H1 (cell line): Measurements from ENCODE around the gene PLCB3. TPM values are rescaled to one million over a fixed set of nuclear protein-coding genes. Genes with fewer than 3 reads are reported as not detected.

ENCODE experiments used
- BACH1 ChIP-seq: IDR thresholded peaks from 2 replicates; pipeline ENCODE4 v1.6.1; 2012; ENCODE audit warnings: low read length, improper control_type of control experiment
- CEBPB ChIP-seq: IDR thresholded peaks from 2 replicates; pipeline ENCODE4 v1.6.1; 2012; ENCODE audit warnings: low read depth, low read length
- CREB1 ChIP-seq: IDR thresholded peaks from 2 replicates; pipeline ENCODE4 v1.6.1; 2012; ENCODE audit warnings: inconsistent platforms
- EGR1 ChIP-seq: IDR thresholded peaks from 2 replicates; pipeline ENCODE4 v1.6.1; 2011; ENCODE audit warnings: low read depth, low read length, borderline replicate concordance
- KDM5A ChIP-seq: fragments of 200-600 bp; IDR thresholded peaks from 2 replicates; pipeline ENCODE4 v1.7.1; 2012; ENCODE audit warnings: mild to moderate bottlenecking, low read length, inconsistent platforms, mixed read lengths
- POLR2AphosphoS5 ChIP-seq: IDR thresholded peaks from 2 replicates; pipeline ENCODE4 v1.6.1; 2011; ENCODE audit warnings: low read depth, low read length
- SIRT6 ChIP-seq: IDR thresholded peaks from one replicate; pipeline ENCODE4 v1.7.1; 2012; ENCODE audit warnings: low read length, inconsistent platforms
- polyA plus RNA-seq, 7 experiments: library from polyadenylated mRNA; depleted of rRNA in 3 of 7; stranded (reverse) in 5 of 7; unstranded in 2 of 7; fragments of >200 nt in 5 of 7; fragments of 200-250 nt in 2 of 7; gene quantifications; 1 replicate in 5 of 7; 2 replicates in 1 of 7; 4 replicates in 1 of 7; pipeline versions ENCODE4 v1.2.1 to v1.2.3, GENCODE V29; 2011 to 2013; ENCODE audit warnings: missing spikeins in 2 of 7, mixed read lengths in 2 of 7
- total RNA-seq: library from RNA; stranded (reverse); fragmentation: NEBNext Ultra II Directional; extraction: Animal tissue kit (Norgen Biotek cat#: 25700); gene quantifications from 2 replicates; pipeline ENCODE4 v1.2.1, GENCODE V29; 2021
- TF ChIP-seq, protein P1 (sequence below): fragments of 300-600 bp; sonication (generic); IDR thresholded peaks from 2 replicates; pipeline ENCODE4 v1.7.1; 2012; ENCODE audit warnings: low read length, moderate library complexity, mild to moderate bottlenecking, inconsistent platforms; ENCODE audit not compliant: insufficient replicate concordance
- TF ChIP-seq, protein P2 (sequence below), 3 experiments: IDR thresholded peaks; 1 replicate in 2 of 3; 2 replicates in 1 of 3; pipeline versions ENCODE4 v1.5.1 to v1.6.1; 2011; ENCODE audit warnings: low read length in 3 of 3, mild to moderate bottlenecking in 3 of 3, inconsistent platforms in 2 of 3, low read depth in 1 of 3, moderate library complexity in 1 of 3; ENCODE audit not compliant: insufficient read depth in 1 of 3; ENCODE audit errors: control extremely low read depth in 1 of 3

The PLCB3 gene
- total and polyA plus RNA-seq, 2 of the 8 experiments (the other 6 are each of a cell fraction or from before 2014, with no cell fraction given) = 47.2 to 104 TPM

DNA sequence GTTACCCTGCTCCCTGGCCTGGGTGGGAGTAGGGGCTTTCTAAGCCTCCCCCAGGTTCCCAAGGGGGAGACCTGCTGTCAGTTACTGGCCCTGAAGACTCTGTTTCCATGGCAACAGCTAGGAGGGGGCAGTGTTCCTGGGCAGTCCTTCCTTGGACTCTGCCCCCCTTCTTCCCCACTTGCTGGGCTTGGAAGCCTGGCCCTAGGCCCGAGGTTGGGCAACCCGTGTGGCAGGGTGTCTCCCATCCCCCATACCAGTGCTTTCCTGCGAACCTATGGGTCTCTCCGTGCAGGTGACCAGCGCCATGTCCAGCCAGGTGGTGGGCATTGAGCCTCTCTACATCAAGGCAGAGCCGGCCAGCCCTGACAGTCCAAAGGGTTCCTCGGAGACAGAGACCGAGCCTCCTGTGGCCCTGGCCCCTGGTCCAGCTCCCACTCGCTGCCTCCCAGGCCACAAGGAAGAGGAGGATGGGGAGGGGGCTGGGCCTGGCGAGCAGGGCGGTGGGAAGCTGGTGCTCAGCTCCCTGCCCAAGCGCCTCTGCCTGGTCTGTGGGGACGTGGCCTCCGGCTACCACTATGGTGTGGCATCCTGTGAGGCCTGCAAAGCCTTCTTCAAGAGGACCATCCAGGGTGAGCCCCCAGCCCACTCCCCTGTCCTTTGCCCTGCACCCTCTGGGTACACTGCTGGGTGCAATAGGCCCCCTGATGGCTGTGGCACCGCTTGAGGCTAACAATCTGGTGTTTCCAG, 55.7 kb downstream of the PLCB3 start (continued):
- TF ChIP-seq, protein P1, sequence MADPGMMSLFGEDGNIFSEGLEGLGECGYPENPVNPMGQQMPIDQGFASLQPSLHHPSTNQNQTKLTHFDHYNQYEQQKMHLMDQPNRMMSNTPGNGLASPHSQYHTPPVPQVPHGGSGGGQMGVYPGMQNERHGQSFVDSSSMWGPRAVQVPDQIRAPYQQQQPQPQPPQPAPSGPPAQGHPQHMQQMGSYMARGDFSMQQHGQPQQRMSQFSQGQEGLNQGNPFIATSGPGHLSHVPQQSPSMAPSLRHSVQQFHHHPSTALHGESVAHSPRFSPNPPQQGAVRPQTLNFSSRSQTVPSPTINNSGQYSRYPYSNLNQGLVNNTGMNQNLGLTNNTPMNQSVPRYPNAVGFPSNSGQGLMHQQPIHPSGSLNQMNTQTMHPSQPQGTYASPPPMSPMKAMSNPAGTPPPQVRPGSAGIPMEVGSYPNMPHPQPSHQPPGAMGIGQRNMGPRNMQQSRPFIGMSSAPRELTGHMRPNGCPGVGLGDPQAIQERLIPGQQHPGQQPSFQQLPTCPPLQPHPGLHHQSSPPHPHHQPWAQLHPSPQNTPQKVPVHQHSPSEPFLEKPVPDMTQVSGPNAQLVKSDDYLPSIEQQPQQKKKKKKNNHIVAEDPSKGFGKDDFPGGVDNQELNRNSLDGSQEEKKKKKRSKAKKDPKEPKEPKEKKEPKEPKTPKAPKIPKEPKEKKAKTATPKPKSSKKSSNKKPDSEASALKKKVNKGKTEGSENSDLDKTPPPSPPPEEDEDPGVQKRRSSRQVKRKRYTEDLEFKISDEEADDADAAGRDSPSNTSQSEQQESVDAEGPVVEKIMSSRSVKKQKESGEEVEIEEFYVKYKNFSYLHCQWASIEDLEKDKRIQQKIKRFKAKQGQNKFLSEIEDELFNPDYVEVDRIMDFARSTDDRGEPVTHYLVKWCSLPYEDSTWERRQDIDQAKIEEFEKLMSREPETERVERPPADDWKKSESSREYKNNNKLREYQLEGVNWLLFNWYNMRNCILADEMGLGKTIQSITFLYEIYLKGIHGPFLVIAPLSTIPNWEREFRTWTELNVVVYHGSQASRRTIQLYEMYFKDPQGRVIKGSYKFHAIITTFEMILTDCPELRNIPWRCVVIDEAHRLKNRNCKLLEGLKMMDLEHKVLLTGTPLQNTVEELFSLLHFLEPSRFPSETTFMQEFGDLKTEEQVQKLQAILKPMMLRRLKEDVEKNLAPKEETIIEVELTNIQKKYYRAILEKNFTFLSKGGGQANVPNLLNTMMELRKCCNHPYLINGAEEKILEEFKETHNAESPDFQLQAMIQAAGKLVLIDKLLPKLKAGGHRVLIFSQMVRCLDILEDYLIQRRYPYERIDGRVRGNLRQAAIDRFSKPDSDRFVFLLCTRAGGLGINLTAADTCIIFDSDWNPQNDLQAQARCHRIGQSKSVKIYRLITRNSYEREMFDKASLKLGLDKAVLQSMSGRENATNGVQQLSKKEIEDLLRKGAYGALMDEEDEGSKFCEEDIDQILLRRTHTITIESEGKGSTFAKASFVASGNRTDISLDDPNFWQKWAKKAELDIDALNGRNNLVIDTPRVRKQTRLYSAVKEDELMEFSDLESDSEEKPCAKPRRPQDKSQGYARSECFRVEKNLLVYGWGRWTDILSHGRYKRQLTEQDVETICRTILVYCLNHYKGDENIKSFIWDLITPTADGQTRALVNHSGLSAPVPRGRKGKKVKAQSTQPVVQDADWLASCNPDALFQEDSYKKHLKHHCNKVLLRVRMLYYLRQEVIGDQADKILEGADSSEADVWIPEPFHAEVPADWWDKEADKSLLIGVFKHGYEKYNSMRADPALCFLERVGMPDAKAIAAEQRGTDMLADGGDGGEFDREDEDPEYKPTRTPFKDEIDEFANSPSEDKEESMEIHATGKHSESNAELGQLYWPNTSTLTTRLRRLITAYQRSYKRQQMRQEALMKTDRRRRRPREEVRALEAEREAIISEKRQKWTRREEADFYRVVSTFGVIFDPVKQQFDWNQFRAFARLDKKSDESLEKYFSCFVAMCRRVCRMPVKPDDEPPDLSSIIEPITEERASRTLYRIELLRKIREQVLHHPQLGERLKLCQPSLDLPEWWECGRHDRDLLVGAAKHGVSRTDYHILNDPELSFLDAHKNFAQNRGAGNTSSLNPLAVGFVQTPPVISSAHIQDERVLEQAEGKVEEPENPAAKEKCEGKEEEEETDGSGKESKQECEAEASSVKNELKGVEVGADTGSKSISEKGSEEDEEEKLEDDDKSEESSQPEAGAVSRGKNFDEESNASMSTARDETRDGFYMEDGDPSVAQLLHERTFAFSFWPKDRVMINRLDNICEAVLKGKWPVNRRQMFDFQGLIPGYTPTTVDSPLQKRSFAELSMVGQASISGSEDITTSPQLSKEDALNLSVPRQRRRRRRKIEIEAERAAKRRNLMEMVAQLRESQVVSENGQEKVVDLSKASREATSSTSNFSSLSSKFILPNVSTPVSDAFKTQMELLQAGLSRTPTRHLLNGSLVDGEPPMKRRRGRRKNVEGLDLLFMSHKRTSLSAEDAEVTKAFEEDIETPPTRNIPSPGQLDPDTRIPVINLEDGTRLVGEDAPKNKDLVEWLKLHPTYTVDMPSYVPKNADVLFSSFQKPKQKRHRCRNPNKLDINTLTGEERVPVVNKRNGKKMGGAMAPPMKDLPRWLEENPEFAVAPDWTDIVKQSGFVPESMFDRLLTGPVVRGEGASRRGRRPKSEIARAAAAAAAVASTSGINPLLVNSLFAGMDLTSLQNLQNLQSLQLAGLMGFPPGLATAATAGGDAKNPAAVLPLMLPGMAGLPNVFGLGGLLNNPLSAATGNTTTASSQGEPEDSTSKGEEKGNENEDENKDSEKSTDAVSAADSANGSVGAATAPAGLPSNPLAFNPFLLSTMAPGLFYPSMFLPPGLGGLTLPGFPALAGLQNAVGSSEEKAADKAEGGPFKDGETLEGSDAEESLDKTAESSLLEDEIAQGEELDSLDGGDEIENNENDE = no peak
- no peak for TF ChIP-seq CEBPB
- no peak for TF ChIP-seq SIRT6
- TF ChIP-seq POLR2AphosphoS5 = no peak
- TF ChIP-seq KDM5A = no peak
- TF ChIP-seq CREB1 = no peak
- TF ChIP-seq BACH1 = no peak
- TF ChIP-seq, protein P2, sequence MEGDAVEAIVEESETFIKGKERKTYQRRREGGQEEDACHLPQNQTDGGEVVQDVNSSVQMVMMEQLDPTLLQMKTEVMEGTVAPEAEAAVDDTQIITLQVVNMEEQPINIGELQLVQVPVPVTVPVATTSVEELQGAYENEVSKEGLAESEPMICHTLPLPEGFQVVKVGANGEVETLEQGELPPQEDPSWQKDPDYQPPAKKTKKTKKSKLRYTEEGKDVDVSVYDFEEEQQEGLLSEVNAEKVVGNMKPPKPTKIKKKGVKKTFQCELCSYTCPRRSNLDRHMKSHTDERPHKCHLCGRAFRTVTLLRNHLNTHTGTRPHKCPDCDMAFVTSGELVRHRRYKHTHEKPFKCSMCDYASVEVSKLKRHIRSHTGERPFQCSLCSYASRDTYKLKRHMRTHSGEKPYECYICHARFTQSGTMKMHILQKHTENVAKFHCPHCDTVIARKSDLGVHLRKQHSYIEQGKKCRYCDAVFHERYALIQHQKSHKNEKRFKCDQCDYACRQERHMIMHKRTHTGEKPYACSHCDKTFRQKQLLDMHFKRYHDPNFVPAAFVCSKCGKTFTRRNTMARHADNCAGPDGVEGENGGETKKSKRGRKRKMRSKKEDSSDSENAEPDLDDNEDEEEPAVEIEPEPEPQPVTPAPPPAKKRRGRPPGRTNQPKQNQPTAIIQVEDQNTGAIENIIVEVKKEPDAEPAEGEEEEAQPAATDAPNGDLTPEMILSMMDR (IDR thresholded peaks at IDR 0.05; ENCODE audit: control extremely low read depth in 1 of 3, insufficient read depth in 1 of 3, low read depth in 1 of 3, low read length in 3 of 3) = no peak
- TF ChIP-seq EGR1 = no peak
